Gastrocnemius medialis (tissue), 4 donors: ENCODE data around the gene ACOT13.

Source experiments
- CTCF ChIP-seq, 5 experiments: fragments of 450-650 bp in 3 of 5; fragments of 200-600 bp in 2 of 5; sonication (generic) in 2 of 5; IDR thresholded peaks in 4 of 5; conservative IDR thresholded peaks in 1 of 5; 1 replicate in 4 of 5; 2 replicates in 1 of 5; pipeline ENCODE4 v1.5.1; 2016 to 2019; ENCODE audit warnings: antibody characterized with exemption in 5 of 5, mild to moderate bottlenecking in 3 of 5, moderate library complexity in 3 of 5
- POLR2A ChIP-seq, 2 donors: fragments of 450-650 bp; IDR thresholded peaks; one replicate each; pipeline ENCODE4 v1.6.1; 2017; ENCODE audit warnings: antibody characterized with exemption in 2 of 2, mild to moderate bottlenecking in 2 of 2, moderate library complexity in 2 of 2

DNA sequence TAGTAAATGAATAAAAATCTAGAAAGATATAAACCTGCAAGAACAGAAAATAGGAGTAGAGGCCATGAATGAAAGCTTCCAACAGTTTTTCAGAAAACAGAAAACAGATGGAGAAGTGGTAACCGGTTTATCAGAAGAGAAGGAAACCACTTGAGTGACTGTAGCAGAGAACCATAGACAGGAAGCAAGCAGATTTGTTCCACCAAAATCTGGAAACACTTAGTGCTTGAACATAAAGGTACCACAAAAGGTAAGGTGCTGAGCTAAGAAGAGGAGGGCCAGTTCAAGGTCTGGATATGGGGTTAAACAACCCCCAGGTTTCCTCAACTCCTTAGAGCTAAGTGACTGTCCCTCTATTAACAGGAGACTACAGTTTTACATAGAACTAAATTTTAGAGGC, 11.7 kb upstream of the ACOT13 start:
- no peak for TF ChIP-seq CTCF (IDR thresholded peaks at IDR 0.05 in 4 of 5, conservative IDR thresholded peaks at IDR 0.05 in 1 of 5)
- TF ChIP-seq POLR2A (IDR thresholded peaks at IDR 0.05): no peak
